Left forelimb (tissue), 1 donor: ENCODE results near the gene PLAA.
"Not testable (repeated sequence)": the region's sequence is repeated elsewhere in the genome, so short reads cannot be mapped to it uniquely, and the experiment has no call there.

Source experiments
- DNase-seq: peaks from one replicate; pipeline ENCODE4 v3.0.0-alpha.2; 2018; ENCODE audit warnings: low spot score

PLAA gene

GRCh38 chr9:26935847-26936246 is 11.2 kb downstream of the PLAA start:
- DNase-seq: no peak

GRCh38 chr9:26928902-26929495 is 18.0 kb downstream of the PLAA start:
- DNase-seq: no peak

GRCh38 chr9:26925609-26926008 is 21.4 kb downstream of the PLAA start:
- DNase-seq: no peak

GRCh38 chr9:26919698-26920097 is 27.3 kb downstream of the PLAA start:
- DNase-seq: no peak

- no peak for DNase-seq
Measured at GRCh38 chr9:26913138-26913668, 33.8 kb downstream of the PLAA start.

GRCh38 chr9:26904671-26905070 is 42.4 kb downstream of the PLAA start:
- DNase-seq: no peak

GRCh38 chr9:26904070-26904469 is 43.0 kb downstream of the PLAA start:
- no peak for DNase-seq

- DNase-seq: no peak
Measured at GRCh38 chr9:26893030-26893676, 53.9 kb downstream of the PLAA start.

GRCh38 chr9:26892251-26893029 is 54.6 kb downstream of the PLAA start, which contains the start of gene CAAP1:
Gene CAAP1 (minus strand): TSS chr9:26892802. CDS start chr9:26892715, 87 bp downstream.
- DNase-seq: peak; percentile 96

- DNase-seq: no peak
Measured at GRCh38 chr9:26891726-26892125, 55.3 kb downstream of the PLAA start.

GRCh38 chr9:26888271-26888670 is 58.8 kb downstream of the PLAA start:
- DNase-seq: no peak

GRCh38 chr9:26882154-26882553 is 64.9 kb downstream of the PLAA start:
- no peak for DNase-seq

GRCh38 chr9:26880262-26880661 is 66.8 kb downstream of the PLAA start:
- DNase-seq: no peak

GRCh38 chr9:26875155-26875554 is 71.9 kb downstream of the PLAA start:
- not testable (repeated sequence) for DNase-seq

GRCh38 chr9:26870292-26870691 is 76.8 kb downstream of the PLAA start:
- no peak for DNase-seq

- no peak for DNase-seq
Measured at GRCh38 chr9:26863074-26863473, 84.0 kb downstream of the PLAA start.

- DNase-seq: no peak
Measured at GRCh38 chr9:26856413-26857032, 90.5 kb downstream of the PLAA start.
